HG02981 (cell line): Measurements from ENCODE around the gene KRTAP3-3.
"Not testable (repeated sequence)": the region's sequence is repeated elsewhere in the genome, so short reads cannot be mapped to it uniquely, and the experiment has no call there.

Experiments
- ATAC-seq: cut with Tn5 transposase; IDR thresholded peaks from one replicate; pipeline ENCODE4 v1.9.1; 2021; ENCODE audit warnings: mild to moderate bottlenecking, moderate library complexity; ENCODE audit not compliant: unreplicated experiment

The KRTAP3-3 gene

GRCh38 chr17:41008811-41009210 is 14.8 kb upstream of the KRTAP3-3 start, which contains the start of gene KRTAP3-1:
Gene KRTAP3-1, minus strand, starts transcription at chr17:41009128. Its CDS starts 54 bp downstream, at chr17:41009074.
- no peak for ATAC-seq

DNA sequence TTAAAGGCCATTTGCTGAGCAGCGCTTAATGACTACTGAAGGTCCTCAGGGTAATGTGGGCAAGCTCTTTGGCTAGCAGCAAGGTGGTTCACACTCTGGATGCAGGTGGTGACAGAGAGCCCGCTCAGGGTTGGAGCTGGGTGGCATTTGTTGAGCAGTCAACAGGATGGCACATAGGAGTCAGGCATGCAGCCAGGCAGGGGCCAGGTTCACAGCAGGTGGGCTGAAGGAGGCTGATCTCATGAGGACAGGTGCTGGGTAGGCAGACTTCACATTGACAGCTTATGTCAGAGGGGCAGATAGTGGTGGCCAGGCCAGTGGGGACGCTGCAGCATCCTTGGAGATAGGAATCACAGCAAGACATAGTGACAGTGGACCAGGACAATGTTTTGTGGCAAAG is 10.4 kb upstream of the KRTAP3-3 start:
- no peak for ATAC-seq

- ATAC-seq: no peak
Observed at GRCh38 chr17:41003926-41004325, 10.0 kb upstream of the KRTAP3-3 start.

DNA sequence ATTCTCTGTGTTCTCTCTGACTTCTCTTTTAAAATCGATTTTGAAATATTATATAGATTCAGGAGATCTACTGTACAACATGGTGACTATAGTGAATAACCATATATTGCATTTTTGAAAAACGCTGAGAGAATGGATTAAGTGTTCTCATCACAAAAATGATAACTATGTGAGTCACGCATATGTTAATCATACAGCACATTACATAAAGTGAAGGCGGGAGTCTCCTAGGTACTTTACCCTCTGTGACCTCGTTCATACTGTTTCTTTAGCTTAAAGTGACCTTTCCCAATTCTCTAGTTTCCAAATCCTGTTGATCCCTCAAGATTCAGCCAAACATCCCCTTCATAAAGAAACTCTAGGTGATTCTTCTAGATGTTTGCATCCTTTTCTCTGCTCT is 8.8 kb upstream of the KRTAP3-3 start:
- no peak for ATAC-seq

- ATAC-seq: no peak
Observed at GRCh38 chr17:41001795-41002194, 7.8 kb upstream of the KRTAP3-3 start.

DNA sequence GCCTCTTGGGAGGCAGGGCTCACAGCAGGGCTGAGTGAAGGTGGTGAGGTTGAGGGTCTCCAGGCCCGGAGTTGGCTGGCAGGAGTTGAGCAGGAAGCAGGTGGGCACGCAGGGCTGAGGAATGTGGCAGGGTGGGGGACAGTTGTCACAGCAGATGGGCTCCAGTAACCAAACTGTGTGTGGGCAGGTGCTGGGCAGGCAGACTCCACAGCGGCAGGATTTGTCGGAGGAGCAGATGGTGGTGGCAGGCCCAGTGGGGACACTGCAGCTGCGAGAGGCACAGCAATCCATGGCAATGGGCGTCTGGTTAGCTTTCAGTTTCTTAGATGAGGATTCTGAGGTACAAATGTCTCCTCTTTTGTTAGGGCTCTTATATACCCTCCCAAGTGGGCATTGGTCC is 5.6 kb upstream of the KRTAP3-3 start, which contains the start of gene KRTAP3-2:
Gene KRTAP3-2 (minus strand): TSS at position 344 of the 400 bp plus-strand sequence. CDS start 53 bp downstream, at position 291.
- not testable (repeated sequence) for ATAC-seq

DNA sequence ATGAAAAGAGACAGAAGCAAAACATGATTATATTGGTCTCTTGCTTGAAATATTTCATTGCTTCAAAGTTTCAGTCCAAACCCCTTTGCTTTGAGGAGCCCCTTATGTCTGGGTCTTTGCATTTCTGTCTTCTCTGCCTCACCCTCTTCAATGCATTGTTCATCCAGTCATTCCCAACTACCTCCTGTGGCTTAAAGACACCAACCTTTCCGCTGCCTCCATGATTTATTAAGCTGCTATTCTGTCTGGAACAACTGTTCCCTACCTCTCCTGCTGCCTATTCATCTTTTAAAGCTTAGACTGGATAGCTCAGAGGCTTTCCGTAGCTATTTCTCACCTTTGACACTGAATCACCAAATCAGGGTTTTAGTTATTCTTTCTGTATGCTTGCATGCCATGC is 3.4 kb upstream of the KRTAP3-3 start:
- no peak for ATAC-seq

GRCh38 chr17:40996829-40997228 is 2.9 kb upstream of the KRTAP3-3 start:
- no peak for ATAC-seq

GRCh38 chr17:40995116-40995515 is 1.2 kb upstream of the KRTAP3-3 start:
- ATAC-seq: no peak

DNA sequence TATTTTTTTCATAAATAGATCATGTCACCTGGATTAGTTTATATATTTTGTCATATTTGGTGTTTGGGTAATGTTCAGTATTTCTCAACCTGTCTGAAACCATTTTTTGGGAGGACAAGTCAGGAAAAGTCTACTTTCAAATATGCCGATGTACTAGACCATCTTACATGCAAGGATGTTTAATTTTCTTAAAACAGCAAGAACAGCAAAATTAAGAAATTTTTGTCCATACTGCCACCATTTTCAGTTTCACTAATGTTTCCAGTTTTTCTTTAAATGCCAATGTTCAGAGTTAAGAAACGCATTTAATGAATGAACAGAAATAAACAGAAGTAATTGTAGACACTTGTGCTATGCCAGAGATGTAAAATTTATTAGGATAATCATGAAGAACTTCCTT is 880 bp downstream of the KRTAP3-3 start:
- no peak for ATAC-seq

GRCh38 chr17:40992666-40993065 is 1.3 kb downstream of the KRTAP3-3 start:
- ATAC-seq: no peak

GRCh38 chr17:40986920-40987319 is 7.0 kb downstream of the KRTAP3-3 start:
- no peak for ATAC-seq

DNA sequence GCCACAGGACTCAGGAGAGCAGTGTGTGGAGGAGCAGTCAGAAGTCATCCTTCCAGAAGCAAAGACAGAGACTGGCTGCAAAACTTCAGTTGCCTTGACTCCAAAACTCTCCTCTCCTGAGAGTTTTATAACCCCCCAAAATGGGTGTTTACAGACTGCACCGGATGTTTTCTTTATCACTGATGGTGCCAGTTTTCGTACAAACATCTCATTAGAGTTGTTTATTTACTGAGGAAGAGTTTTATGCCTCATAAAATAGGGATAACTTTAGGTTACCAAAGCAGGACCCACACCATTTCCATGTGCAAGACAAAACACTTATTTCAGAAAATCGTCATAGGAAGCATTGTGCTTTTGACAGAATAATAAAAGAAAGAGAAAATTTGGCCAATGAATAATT is 9.7 kb downstream of the KRTAP3-3 start, which contains the start of gene KRT40:
Gene KRT40 (minus strand): TSS at position 101 of the 400 bp plus-strand sequence. CDS start 53 bp downstream, at position 48.
- no peak for ATAC-seq

- no peak for ATAC-seq
Observed at GRCh38 chr17:40981115-40981514, 12.8 kb downstream of the KRTAP3-3 start.

- no peak for ATAC-seq
Observed at GRCh38 chr17:40980596-40980995, 13.4 kb downstream of the KRTAP3-3 start.

GRCh38 chr17:40980117-40980516 is 13.8 kb downstream of the KRTAP3-3 start:
- no peak for ATAC-seq

- ATAC-seq: no peak
Observed at GRCh38 chr17:40978575-40979151, 15.3 kb downstream of the KRTAP3-3 start.

- no peak for ATAC-seq
Observed at GRCh38 chr17:40975516-40975915, 18.4 kb downstream of the KRTAP3-3 start.

- ATAC-seq: no peak
Observed at GRCh38 chr17:40974366-40974765, 19.6 kb downstream of the KRTAP3-3 start.

DNA sequence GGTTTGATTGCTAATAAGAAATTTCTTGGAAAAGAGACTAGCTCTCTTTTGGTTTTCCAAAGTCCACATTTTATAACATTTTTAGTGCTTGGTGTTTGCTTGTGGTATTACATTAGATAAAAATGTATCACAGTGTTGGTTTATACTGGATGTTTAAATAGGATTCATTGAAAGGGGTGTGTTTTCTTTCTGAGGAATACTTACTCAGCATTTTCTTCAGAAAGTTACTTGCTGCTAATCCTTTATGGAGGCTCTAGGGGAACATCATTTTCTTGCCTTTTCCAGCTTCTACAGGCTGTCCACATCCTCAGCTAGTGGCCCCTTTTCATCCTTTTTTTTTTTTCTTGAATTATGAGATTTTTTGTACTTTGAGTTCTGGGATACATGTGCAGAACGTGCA is 26.4 kb downstream of the KRTAP3-3 start:
- ATAC-seq: no peak

DNA sequence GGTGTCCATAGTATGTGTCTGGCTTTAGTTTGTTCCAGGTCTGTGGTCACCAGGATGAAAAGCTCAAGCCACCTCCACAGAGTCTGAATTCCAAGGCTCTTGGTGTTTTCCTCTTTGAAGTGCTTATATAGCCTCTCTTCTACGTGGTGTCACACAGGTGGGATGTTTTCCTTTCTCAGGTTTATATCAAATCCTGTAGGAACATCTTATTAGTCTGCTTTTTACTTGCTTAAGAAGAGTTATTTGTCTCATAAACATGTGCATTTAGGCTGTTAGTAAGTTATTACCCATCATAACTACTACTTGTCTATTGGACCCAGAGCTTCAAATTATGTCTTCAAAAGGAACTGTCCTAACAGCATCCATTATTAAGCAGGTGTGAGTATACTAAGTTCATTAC is 27.1 kb downstream of the KRTAP3-3 start, which contains the start of gene KRT39:
Gene KRT39 (minus strand): TSS at position 101 of the 400 bp plus-strand sequence. CDS start 92 bp downstream, at position 9.
- no peak for ATAC-seq

GRCh38 chr17:40963838-40964237 is 30.1 kb downstream of the KRTAP3-3 start:
- no peak for ATAC-seq

- no peak for ATAC-seq
Observed at GRCh38 chr17:40962059-40962561, 31.9 kb downstream of the KRTAP3-3 start.
